OCI-LY1 (cell line): ENCODE results near the gene CADM1.

ENCODE experiments used
- EZH2 ChIP-seq: fragments of 200-600 bp; sonication (generic), shearing (Covaris generic); IDR thresholded peaks from 2 replicates; pipeline ENCODE4 v1.8.0; 2017; ENCODE audit warnings: borderline replicate concordance, mixed run types, mild to moderate bottlenecking, antibody characterized with exemption, low read length, moderate library complexity, mixed read lengths
- TF ChIP-seq, protein P1 (sequence below): fragments of 200-600 bp; sonication (generic), shearing (Covaris generic); IDR thresholded peaks from 2 replicates; pipeline ENCODE4 v1.5.1; 2017; ENCODE audit warnings: mild to moderate bottlenecking, antibody characterized with exemption, low read length, moderate library complexity, mixed read lengths

DNA sequence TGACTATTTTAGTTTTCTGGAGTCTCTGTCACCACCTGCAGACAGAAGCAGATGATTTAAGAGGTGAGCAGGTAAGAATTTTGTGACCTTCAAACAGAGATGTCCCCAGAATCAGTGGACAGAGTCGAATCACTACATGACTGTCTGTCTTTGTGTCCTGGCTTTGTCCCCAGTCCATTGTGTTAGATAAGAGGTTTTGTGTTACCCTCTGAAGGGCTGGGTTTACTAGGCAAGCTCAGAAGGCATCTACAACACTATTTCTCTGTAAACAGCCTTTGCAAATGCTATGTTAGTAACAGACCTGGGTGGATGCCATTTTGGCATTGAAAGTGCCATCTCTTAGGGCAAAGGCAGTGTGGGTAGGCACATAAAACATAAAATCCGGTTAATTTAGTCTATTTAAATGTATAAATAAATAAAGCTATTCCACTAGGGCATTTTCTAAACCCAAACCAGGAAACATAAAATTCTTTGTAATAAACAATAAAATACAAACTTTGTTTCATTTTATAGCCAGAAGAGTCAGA is 40.3 kb upstream of the CADM1 start:
- TF ChIP-seq, protein P1, sequence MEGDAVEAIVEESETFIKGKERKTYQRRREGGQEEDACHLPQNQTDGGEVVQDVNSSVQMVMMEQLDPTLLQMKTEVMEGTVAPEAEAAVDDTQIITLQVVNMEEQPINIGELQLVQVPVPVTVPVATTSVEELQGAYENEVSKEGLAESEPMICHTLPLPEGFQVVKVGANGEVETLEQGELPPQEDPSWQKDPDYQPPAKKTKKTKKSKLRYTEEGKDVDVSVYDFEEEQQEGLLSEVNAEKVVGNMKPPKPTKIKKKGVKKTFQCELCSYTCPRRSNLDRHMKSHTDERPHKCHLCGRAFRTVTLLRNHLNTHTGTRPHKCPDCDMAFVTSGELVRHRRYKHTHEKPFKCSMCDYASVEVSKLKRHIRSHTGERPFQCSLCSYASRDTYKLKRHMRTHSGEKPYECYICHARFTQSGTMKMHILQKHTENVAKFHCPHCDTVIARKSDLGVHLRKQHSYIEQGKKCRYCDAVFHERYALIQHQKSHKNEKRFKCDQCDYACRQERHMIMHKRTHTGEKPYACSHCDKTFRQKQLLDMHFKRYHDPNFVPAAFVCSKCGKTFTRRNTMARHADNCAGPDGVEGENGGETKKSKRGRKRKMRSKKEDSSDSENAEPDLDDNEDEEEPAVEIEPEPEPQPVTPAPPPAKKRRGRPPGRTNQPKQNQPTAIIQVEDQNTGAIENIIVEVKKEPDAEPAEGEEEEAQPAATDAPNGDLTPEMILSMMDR = no peak
- TF ChIP-seq EZH2 = no peak
